ENCODE results near the gene LTB.

The LTB gene, protein sequence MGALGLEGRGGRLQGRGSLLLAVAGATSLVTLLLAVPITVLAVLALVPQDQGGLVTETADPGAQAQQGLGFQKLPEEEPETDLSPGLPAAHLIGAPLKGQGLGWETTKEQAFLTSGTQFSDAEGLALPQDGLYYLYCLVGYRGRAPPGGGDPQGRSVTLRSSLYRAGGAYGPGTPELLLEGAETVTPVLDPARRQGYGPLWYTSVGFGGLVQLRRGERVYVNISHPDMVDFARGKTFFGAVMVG

DNA sequence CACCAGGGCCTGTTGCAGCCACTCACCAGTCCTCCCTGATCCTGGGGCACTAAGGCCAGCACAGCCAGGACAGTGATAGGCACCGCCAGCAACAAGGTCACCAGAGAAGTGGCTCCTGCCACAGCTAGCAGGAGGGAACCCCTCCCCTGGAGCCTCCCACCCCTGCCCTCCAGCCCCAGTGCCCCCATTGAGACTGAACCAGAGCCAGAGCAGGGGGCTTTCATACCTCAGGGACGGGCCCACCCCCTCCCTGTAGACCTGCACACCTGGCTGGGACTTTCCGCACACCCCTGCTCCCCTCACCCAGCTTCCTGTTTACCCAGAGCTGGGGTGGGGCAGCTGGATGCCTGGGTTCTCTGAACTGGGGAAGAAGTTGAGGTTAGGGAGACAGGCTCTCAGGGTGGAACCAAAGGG lies at the start of gene LTB:
LTB (minus strand) TSS at position 195 of the 414 bp plus-strand sequence; CDS start at position 188, 7 bp downstream.
- peak in 1 of 2 donors; percentile 49 for DNase-seq (ENCODE audit: low read depth in 2 of 2, low spot score in 1 of 2)

DNA sequence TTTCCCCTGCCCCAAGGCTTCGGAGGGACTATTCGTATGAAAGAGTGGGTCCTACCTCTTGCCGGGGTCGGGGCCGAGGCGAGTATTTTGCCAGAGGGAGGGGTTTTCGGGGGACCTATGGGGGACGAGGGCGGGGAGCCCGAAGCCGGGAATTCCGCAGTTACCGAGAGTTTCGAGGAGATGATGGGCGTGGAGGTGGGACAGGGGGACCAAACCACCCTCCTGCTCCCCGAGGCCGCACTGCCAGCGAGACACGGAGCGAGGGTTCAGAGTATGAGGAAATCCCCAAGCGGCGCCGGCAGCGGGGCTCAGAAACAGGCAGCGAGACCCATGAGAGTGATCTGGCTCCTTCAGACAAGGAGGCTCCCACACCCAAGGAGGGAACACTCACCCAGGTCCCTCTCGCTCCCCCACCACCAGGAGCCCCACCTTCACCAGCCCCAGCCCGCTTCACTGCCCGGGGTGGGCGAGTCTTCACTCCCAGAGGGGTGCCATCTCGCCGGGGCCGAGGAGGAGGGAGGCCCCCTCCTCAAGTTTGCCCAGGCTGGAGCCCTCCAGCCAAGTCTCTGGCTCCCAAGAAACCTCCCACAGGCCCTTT lies 49.6 kb upstream of the LTB start:
- DNase-seq (ENCODE audit: low read depth in 2 of 2, low spot score in 1 of 2), result no peak

DNA sequence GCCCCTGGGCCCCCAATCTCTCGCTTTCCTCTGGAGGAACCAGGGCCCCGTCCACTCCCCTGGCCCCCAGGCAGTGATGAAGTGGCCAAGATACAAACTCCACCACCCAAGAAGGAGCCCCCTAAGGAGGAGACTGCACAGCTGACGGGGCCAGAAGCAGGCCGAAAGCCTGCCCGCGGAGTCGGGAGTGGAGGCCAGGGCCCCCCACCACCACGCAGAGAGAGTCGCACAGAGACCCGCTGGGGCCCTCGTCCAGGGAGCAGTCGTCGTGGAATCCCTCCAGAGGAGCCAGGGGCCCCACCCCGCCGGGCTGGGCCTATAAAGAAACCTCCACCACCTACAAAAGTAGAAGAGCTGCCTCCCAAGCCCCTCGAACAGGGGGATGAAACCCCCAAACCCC lies 49.0 kb upstream of the LTB start:
- DNase-seq (ENCODE audit: low read depth in 2 of 2, low spot score in 1 of 2), result no peak

DNA sequence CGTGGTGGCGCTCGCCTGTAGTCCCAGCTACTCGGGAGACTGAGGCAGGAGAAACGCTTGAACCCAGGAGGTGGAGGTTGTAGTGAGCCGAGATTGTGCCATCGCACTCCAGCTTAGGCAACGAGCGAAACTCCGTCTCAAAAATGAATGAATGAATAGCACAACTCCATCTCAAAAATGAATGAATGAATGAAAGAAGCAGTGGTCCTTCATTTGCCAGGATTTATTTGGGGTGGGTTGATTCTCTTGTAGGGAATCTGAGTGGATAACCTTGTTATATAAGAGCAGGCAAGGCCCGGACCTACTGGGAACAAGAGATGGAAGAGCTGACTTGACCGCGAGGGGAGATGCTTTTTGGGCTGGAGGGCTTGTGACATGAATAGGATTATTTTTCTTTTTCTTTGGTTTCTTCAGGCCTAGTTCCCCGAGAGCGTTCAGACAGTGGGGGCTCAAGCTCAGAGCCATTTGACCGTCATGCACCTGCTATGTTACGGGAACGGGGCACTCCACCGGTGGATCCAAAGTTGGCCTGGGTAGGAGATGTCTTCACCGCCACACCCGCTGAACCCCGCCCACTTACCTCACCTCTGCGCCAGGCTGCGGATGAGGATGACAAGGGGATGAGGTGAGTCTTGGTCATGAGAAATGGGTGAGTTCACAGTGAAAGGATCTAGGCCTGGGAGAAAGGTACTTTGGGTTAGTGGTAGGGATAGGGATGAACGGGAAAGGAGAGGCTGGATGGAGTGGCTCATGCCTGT lies 48.1 kb upstream of the LTB start:
- no peak for DNase-seq (ENCODE audit: low read depth in 2 of 2, low spot score in 1 of 2)

DNA sequence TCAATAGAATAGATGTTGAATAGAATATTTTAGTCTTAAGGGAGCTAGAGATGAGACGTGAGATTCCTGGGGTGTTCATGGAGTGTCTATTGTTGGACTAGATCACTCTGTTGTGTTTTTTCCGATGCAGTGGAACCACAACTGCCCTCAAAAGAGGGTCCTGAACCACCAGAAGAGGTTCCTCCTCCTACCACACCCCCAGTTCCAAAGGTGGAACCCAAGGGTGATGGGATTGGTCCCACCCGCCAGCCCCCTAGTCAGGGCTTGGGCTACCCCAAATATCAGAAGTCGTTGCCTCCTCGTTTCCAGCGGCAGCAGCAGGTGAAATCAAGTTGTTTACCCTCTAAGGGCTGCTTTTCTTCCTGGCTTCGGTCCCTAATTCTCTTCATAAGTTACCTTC lies 46.8 kb upstream of the LTB start:
- no peak for DNase-seq (ENCODE audit: low read depth in 2 of 2, low spot score in 1 of 2)

DNA sequence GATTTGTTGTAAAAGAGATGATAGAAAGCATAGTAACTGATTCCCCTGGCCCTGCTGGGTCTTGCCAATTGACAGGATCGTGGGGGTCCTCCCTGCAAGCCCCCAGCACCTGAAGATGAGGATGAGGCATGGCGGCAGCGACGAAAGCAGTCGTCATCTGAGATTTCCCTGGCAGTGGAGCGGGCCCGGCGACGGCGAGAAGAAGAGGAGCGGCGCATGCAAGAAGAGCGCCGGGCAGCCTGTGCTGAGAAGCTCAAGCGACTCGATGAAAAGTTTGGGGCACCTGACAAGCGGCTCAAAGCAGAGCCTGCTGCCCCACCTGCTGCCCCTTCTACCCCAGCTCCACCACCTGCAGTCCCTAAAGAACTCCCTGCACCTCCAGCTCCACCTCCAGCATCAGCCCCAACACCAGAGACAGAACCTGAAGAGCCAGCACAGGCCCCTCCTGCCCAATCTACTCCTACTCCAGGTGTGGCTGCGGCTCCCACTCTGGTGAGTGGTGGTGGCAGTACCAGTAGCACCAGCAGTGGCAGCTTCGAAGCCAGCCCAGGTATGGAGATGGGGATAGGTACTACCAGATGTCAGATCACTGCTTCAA lies 45.6 kb upstream of the LTB start:
- no peak for DNase-seq (ENCODE audit: low read depth in 2 of 2, low spot score in 1 of 2)

DNA sequence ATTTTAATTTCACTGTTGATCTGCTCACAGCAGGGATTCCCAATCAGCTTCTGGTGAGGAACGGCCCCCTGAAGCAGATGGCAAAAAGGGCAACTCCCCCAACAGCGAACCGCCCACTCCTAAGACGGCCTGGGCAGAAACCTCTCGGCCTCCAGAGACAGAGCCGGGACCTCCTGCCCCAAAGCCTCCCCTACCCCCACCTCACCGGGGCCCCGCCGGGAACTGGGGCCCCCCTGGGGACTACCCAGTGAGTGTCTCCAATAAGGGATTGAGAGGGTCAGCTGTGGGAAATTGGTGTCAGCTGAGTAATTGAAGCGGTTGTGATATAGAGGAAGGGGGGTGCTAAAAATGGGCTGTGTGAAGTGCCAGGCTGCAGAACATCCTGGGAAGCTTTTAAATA lies 44.7 kb upstream of the LTB start:
- no peak for DNase-seq (ENCODE audit: low read depth in 2 of 2, low spot score in 1 of 2)

DNA sequence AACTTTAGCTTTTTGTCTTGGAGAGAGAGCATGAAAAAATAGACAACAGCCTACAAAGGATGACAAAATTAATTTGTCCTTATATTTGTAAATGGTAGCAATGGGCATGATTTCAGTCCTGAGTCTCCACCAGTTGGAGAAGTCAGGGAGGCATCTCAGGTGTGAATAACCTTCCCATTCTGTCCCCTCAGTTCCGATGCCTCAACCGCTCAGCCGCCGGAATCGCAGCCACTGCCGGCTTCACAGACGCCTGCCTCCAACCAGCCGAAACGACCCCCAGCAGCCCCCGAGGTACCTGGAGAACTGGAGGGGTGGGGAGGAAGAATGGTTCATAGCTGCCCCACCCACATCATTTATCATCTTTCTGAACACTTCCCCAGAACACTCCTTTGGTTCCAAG lies 41.8 kb upstream of the LTB start:
- DNase-seq (ENCODE audit: low read depth in 2 of 2, low spot score in 1 of 2), result no peak

DNA sequence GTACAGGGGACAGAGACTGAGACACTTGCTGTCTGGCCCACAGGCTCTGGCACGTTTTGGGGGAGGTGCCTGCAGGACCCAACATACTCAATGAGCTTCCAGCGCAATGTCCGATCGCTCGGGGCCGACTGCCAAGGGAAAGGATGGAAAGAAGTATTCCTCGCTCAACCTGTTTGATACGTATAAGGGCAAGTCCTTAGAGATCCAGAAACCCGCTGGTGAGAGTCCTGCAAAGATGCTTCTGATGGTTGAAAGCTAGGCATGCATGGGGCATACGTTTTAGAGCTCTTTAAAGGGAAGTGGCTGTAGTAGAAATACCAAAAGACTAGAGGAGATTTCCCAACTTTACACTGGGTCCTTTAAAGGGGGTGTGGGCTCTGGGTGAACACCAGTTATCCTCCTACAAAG lies 40.5 kb upstream of the LTB start:
- no peak for DNase-seq (ENCODE audit: low read depth in 2 of 2, low spot score in 1 of 2)

DNA sequence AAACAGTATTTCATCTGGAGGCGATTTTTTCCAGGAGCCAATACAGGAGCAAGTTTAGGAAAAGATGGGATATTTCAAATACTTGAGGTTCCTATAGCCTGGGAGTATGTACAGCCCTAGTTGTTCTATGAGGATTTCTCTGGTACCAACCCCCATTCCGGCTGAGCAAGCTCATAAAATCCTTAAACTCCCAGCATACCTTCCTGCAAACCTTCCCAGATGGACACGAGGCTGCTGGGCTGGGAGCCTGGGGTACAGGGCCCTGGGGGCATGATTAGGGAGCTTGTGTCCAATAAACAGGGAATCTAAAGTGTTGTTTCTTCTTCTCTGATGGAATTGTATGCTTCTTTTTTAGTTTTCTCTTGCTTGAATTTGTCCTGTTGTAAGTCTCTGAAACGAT lies 39.8 kb upstream of the LTB start:
- no peak for DNase-seq (ENCODE audit: low read depth in 2 of 2, low spot score in 1 of 2)

DNA sequence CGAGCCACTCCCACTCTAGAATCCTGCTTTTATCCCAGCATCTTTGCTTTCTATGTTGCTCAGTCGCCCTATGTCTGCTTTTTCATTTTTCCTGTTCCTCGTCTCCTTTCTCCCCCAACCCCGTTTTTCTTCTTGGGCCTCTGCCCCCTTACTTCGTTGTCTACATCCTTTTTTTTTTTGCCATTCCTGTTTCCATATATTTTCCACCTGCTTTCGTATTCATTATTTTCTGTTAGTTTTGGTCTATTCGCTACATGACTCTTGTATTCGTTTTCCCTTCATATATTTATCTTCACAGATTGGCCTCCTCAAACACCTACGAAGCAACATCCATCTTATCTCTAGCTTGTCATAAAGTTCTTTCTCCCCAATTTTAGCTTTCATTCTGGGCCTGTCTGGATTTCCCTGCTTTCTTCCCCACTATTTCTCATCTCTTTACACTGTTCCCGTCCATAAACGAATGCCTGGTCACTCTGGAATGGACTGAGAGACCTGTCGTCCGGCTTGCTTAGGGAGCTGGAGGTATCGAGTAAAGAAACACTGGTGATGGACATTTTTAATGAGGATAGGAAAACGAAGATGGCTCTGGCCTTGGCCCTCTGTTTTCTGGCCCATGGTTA lies 39.2 kb upstream of the LTB start:
- no peak for DNase-seq (ENCODE audit: low read depth in 2 of 2, low spot score in 1 of 2)

DNA sequence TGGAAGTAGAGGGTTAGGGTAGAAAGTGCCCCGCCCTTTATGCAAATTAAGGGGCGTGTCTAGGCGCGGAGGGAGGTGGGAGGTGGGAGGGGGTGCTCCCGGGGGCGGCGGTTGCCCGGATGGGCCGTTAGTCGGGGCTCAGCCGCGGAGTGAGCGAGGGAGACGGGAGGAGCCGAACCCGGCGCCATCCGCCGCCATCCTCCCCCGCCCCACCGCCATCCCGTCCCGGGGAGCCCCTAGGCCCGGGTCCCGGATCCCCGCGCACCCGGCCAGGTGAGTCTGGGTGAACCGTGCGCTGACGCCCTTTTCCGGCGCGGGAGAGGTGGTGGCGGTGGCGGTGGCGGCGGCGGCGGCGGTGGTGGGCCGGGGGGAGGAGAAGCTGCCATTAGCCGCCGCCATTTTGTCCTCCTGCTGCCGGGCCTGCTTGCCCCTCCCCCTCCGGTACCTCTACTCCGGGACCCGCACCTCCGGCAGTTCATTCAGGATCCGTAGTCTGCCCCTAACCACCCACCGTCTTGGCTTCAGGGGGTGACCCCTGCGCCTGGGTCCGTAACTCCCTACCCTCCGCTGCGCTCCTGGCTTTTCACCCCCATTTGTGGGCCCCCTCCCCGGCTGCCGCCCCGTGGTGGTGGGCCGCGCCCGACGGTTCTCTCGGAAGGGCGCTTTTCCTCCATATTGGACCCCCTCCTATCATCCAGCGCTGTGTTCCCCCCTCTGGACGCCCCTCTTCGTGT lies 38.5 kb upstream of the LTB start, which contains the start of gene PRRC2A:
PRRC2A (plus strand) TSS at position 130 of the 734 bp plus-strand sequence. CDS start 2,075 bp downstream, outside the sequence.
- DNase-seq (ENCODE audit: low read depth in 2 of 2, low spot score in 1 of 2), result peak; percentile 46 to 93

DNA sequence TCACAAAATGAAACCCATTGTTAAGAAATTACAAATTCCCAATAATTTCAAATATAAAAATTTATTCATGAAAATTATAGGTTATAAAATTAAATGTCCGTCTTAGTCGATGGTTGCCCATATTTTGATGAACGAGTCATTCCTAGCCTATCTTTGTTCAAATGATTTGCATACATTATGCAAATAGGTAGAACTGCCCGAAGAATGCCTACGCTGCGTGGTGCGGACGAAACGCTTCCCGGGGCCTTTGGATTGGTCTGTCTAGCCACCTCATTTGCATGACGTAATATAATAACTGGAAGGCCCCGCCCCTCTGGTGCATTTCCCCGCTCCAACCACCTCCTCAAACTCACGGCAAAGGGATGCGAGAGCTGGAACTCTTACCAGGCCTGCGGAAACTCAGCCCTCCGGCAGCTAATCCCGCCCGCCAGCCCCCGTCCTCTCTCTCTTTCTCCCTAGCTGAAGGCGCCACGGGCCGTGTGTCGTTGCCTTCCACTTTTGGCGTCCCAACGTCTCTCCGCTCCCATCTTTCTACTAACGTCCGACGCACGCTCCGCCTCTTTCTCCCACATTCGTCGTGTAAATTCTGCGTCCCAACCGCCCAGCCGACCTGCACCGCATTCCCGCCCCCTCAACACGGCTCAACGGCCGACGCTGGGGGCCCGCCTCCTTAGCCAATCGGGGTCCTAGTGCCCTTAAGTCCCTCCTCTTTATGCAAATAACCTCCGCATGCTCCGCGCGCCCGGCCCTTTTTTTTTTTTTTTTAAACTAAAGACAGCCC lies 37.8 kb upstream of the LTB start:
- DNase-seq (ENCODE audit: low read depth in 2 of 2, low spot score in 1 of 2), result peak; percentile 89 to 94

DNA sequence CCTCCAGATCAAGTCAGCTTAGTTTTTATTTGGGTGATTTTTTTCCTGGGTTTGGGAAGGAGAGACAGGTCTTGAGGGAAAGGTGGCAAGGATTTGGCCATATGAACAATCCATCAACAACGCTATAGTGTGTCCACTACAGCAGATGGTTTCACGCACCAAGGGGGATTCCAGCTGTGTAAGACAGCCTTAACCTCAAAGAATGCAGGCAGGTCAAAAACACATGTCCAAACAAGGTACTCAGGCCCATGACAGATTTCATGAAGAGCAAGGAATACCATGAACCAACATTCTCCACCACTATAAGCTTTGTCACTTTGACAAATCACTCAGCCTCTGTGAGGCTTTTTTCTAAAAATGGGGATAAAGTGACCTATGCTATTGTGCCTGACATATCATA lies 34.8 kb upstream of the LTB start:
- DNase-seq (ENCODE audit: low read depth in 2 of 2, low spot score in 1 of 2), result no peak

DNA sequence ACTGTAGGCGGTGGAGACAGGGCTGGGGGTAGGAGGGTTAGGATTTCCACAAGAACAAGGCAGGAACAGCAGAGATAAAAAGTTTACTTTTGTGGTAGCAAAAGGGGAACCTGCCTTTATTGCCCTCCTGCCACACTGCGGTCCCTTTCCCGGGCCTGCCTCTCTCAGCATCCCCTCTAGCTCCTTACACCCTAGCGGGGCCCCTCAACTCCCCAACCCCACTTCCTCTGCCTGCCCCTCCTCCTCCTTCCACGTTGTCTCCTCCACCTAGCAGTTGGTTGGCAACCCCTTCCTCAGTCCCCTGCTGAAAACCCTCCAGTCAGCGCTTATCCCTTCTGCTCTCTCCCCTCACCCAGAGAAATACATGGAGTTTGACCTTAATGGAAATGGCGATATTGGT lies 33.5 kb upstream of the LTB start:
- DNase-seq (ENCODE audit: low read depth in 2 of 2, low spot score in 1 of 2), result no peak

DNA sequence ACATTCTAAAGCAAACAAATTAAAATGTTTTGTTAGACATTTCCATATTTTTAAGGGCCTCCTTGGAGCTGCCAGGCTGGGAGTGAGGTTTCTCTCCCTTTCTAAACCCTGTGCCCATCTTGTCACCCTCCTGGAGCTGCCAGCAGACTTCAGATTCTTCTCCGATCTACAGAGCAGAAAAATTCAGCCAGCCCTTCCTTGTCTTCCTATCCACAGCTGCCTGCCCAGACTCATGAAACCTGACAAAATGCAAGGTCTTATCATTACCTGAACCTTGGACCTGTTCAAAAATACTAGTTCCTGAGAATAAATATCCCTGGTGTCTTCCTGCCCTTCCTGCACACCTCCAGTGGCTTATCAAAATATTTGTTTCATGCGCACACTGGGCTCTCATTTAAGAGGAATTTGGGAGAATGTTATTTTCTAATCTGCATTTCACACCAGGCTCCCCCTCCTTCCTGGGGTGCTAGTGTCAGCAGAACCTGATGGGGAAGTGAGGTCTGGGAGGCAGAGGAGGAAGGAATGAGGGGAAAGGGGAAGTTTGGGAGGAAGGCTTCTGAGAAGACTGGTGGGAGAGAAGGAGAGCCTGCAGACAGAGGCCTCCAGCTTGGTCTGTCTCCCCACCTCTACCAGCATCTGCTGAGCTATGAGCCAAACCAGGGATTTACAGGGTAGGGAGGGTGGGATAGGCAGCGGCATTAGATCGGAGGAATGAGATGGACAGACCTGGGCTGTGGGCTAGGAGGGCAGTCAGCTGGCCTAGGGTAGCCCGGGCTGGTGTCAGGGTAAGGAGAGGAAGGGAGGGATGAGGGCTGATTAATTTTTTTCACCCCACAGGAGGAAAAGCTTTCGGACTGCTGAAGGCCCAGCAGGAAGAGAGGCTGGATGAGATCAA lies 32.7 kb upstream of the LTB start, which contains the start of gene AIF1:
AIF1 (plus strand) TSS at position 551 of the 895 bp plus-strand sequence; CDS start at position 647, 96 bp downstream.
- no peak for DNase-seq (ENCODE audit: low read depth in 2 of 2, low spot score in 1 of 2)

DNA sequence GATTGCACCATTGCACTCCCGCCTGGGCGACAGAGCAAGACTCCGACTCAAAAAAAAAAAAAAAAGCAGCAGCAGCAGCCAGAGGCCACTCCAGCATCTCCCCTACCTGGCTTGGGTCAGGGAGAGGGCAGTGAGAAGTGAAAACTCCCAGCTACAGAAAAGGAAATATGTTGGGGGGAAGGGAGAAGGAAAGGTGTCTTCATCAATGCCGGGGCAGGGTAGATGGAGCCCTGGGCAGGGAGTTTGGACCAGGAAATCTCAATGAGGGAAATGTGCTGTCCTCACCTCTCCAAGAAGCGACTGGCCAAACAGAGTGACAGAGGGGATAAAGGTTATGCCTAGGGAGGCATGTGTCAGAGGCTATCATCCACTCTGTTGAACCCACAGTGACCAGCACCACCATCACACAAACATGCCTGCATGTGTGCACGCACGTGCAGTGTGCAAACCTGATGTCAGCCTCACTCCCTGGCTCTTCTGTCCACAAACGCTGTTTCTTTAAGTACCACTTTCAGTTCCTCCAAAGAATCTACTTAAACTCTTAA lies 31.9 kb upstream of the LTB start:
- DNase-seq (ENCODE audit: low read depth in 2 of 2, low spot score in 1 of 2), result no peak

DNA sequence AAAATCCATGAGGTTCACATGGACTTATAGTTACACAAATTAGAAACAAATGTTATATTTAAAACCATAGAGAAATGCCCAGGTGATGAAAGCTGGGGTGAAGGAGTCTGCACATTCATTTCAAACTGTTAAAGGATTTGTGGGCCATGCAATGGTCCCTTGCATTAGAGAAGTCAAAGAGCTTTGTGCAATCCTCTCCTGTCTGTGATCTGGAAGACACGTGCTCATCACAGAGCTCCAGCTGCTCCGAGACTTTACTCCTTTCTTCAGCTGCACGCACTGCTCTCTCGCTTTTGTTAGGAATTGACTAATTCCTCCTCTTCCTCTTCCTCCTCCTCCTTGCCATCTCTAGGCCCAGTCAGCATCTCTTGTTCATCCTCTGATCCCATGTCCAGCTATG lies 28.7 kb upstream of the LTB start:
- no peak for DNase-seq (ENCODE audit: low read depth in 2 of 2, low spot score in 1 of 2)

Measured in stimulated activated CD8-positive, alpha-beta memory T cell treated with anti-CD3 and anti-CD28 coated beads, Interleukin-4, amount 100 ng/mL, for 1 hour (primary cell).